Measurements from ENCODE around the gene PLS3.

GRCh38 chrX:115595049-115595448, 34.1 kb downstream of the PLS3 start:
- TF ChIP-seq CTCF (IDR thresholded peaks at IDR 0.05): no peak
- no peak for TF ChIP-seq EP300 (IDR thresholded peaks at IDR 0.05)
